Fibroblast of lung (primary cell): Measurements from ENCODE around the gene HHEX.

Experiments used
- CTCF ChIP-seq, 2 donors: IDR thresholded peaks in 1 of 2; conservative IDR thresholded peaks in 1 of 2; 1 replicate in 1 of 2; 2 replicates in 1 of 2; pipeline ENCODE4 v1.5.1; 2011 to 2012; ENCODE audit warnings: low read length in 2 of 2, control low read depth in 1 of 2, inconsistent platforms in 1 of 2, low read depth in 1 of 2, mild to moderate bottlenecking in 1 of 2
- EZH2 ChIP-seq: IDR thresholded peaks from 2 replicates; pipeline ENCODE4 v1.5.1; 2012; ENCODE audit warnings: low read length, control low read depth, mild to moderate bottlenecking; ENCODE audit errors: missing control alignments

GRCh38 chr10:92696606-92697383 is 7.0 kb downstream of the HHEX start:
- TF ChIP-seq CTCF (conservative IDR thresholded peaks at IDR 0.05 in 1 of 2, IDR thresholded peaks at IDR 0.05 in 1 of 2; ENCODE audit: low read depth in 1 of 2, low read length in 2 of 2) (no peak), EZH2 (no peak)
